ENCODE results near the gene COL4A1. TPM values are rescaled to one million over a fixed set of nuclear protein-coding genes. Genes with fewer than 3 reads are reported as not detected.

The COL4A1 gene
- total RNA-seq, 1 donor from 2014 or later = 756 TPM

GRCh38 chr13:110290826-110291225, 16.1 kb downstream of the COL4A1 start:
- H3K4me1 ChIP-seq = peaks cover 14 to 36% of the 10 kb centered on the region in 2 donors
- no peak for TF ChIP-seq CTCF (IDR thresholded peaks at IDR 0.05)

GRCh38 chr13:110290153-110290552, 16.8 kb downstream of the COL4A1 start:
- peak overlapping the region in 1 of 2 donors; percentile 15 for H3K27ac ChIP-seq

More at GRCh38 chr13:110290826-110291225, 16.1 kb downstream of the COL4A1 start:
- Histone ChIP-seq H3K27ac (peak overlapping the region in 1 of 2 donors; percentile 15), H3K4me3 (no peak overlapping the region), H3K36me3 (peaks cover 12 to 14% of the 10 kb centered on the region in 2 donors), H3K9me3 (no peaks in the 10 kb centered on the region), H3K27me3 (no peaks in the 10 kb centered on the region)
- intact Hi-C loops (cut with DNase I) = no loop called here
- peak in 1 of 2 donors; percentile 60 for DNase-seq (ENCODE audit: low spot score in 2 of 2)

GRCh38 chr13:110289661-110290060, 17.3 kb downstream of the COL4A1 start:
- H3K36me3 ChIP-seq = peaks cover 12 to 14% of the 10 kb centered on the region in 2 donors
- no peak overlapping the region for H3K27ac ChIP-seq
- H3K27me3 ChIP-seq = no peaks in the 10 kb centered on the region
- DNase-seq (ENCODE audit: low spot score in 2 of 2) = peak in 1 of 2 donors; percentile 46
- peaks cover 12 to 36% of the 10 kb centered on the region in 2 donors for H3K4me1 ChIP-seq
- H3K9me3 ChIP-seq = no peaks in the 10 kb centered on the region
- H3K4me3 ChIP-seq = no peak overlapping the region
- intact Hi-C loops (cut with DNase I) = no loop called here
- TF ChIP-seq CTCF (IDR thresholded peaks at IDR 0.05) = no peak

More at GRCh38 chr13:110290153-110290552, 16.8 kb downstream of the COL4A1 start:
- Histone ChIP-seq H3K36me3 (peaks cover 12 to 14% of the 10 kb centered on the region in 2 donors), H3K27me3 (no peaks in the 10 kb centered on the region), H3K9me3 (no peaks in the 10 kb centered on the region), H3K4me3 (no peak overlapping the region), H3K4me1 (peaks cover 12 to 37% of the 10 kb centered on the region in 2 donors)
- DNase-seq (ENCODE audit: low spot score in 2 of 2) = peak in 1 of 2 donors; percentile 16
- TF ChIP-seq CTCF (IDR thresholded peaks at IDR 0.05) = no peak
- intact Hi-C loops (cut with DNase I) = no loop called here

GRCh38 chr13:110289174-110289573, 17.8 kb downstream of the COL4A1 start:
- H3K36me3 ChIP-seq = peaks cover 12 to 14% of the 10 kb centered on the region in 2 donors
- H3K27me3 ChIP-seq = no peaks in the 10 kb centered on the region
- H3K9me3 ChIP-seq = no peaks in the 10 kb centered on the region
- H3K4me1 ChIP-seq = peaks cover 9 to 36% of the 10 kb centered on the region in 2 donors
- no peak for DNase-seq (ENCODE audit: low spot score in 2 of 2)
- no peak for TF ChIP-seq CTCF (IDR thresholded peaks at IDR 0.05)
- H3K27ac ChIP-seq = no peak overlapping the region
- no peak overlapping the region for H3K4me3 ChIP-seq
- intact Hi-C loops (cut with DNase I) = no loop called here

- H3K36me3 ChIP-seq = peaks cover 12 to 13% of the 10 kb centered on the region in 2 donors
- peak overlapping the region in 1 of 2 donors; percentile 14 for H3K4me3 ChIP-seq
- H3K27me3 ChIP-seq = no peaks in the 10 kb centered on the region
- intact Hi-C loops (cut with DNase I) = no loop called here
- peaks cover 8 to 35% of the 10 kb centered on the region in 2 donors for H3K4me1 ChIP-seq
- peak in 1 of 2 donors; percentile 66 for DNase-seq (ENCODE audit: low spot score in 2 of 2)
- no peak for TF ChIP-seq CTCF (IDR thresholded peaks at IDR 0.05)
- no peaks in the 10 kb centered on the region for H3K9me3 ChIP-seq
- H3K27ac ChIP-seq = peak overlapping the region; percentile 39 to 52
These were observed 19.8 kb downstream of the COL4A1 start for GRCh38 chr13:110286833-110287819.

Data from ascending aorta (tissue), 2 donors.